HEK293 (cell line): ENCODE measurements around the gene PPP1R14C.
A peak's percentile ranks its signal among the peaks of the same experiment; 100 is the strongest.

Source experiments
- CTCF ChIA-PET: fragments of 350-600 bp; formaldehyde crosslinking; extraction: SDS; loops from one replicate; lab custom pipeline; 2021; ENCODE audit warnings: antibody characterized with exemption; lab: Yijun Ruan, JAX
- POLR2A ChIA-PET: fragments of 300-600 bp; formaldehyde crosslinking; extraction: SDS; loops from one replicate; lab custom pipeline; 2020; ENCODE audit warnings: antibody characterized with exemption, inconsistent platforms; lab: Yijun Ruan, JAX
- H3K27ac ChIP-seq: fragments of 200-500 bp; sonication (Bioruptor generic); 2 replicates; pipeline ENCODE4 v1.5.1; 2014; ENCODE audit warnings: low read depth, low read length, control low read depth, inconsistent platforms; ENCODE audit errors: extremely low read depth
- H3K36me3 ChIP-seq, 2 experiments: fragments of 200-500 bp in 1 of 2; sonication (Bioruptor generic) in 1 of 2; 1 replicate in 1 of 2; 2 replicates in 1 of 2; pipeline ENCODE4 v1.5.1; 2014 to 2017; ENCODE audit warnings: inconsistent platforms in 2 of 2, low read length in 2 of 2; ENCODE audit not compliant: control insufficient read depth in 2 of 2, insufficient read depth in 1 of 2
- H3K4me1 ChIP-seq: fragments of 200-500 bp; sonication (Bioruptor generic); 2 replicates; pipeline ENCODE4 v1.5.1; 2014; ENCODE audit warnings: mild to moderate bottlenecking, low read length, inconsistent platforms; ENCODE audit not compliant: control insufficient read depth, insufficient read depth
- H3K4me3 ChIP-seq: 2 replicates; pipeline ENCODE4 v1.5.1; 2011; ENCODE audit warnings: low read depth, mild to moderate bottlenecking, control low read depth, low read length, moderate library complexity
- H3K9me3 ChIP-seq: fragments of 200-500 bp; sonication (Bioruptor generic); 2 replicates; pipeline ENCODE4 v1.5.1; 2014; ENCODE audit warnings: low read depth, low read length, inconsistent platforms; ENCODE audit not compliant: control insufficient read depth, insufficient read depth
- BCL11B ChIP-seq: fragments of 450-650 bp; formaldehyde crosslinking; IDR thresholded peaks from 2 replicates; pipeline ENCODE4 v1.5.1; 2016; ENCODE audit warnings: low read depth, missing biosample characterization, missing genetic modification characterization
- FEZF1 ChIP-seq: fragments of 450-650 bp; formaldehyde crosslinking; IDR thresholded peaks from 2 replicates; pipeline ENCODE4 v1.5.1; 2016; ENCODE audit warnings: missing biosample characterization, missing genetic modification characterization
- GLIS2 ChIP-seq: fragments of 450-650 bp; formaldehyde crosslinking; IDR thresholded peaks from 2 replicates; pipeline ENCODE4 v1.5.1; 2016; ENCODE audit warnings: missing biosample characterization, missing genetic modification characterization
- HIC1 ChIP-seq: fragments of 450-650 bp; formaldehyde crosslinking; IDR thresholded peaks from 2 replicates; pipeline ENCODE4 v1.5.1; 2016; ENCODE audit warnings: missing biosample characterization, missing genetic modification characterization
- HOXD13 ChIP-seq: sonication (generic); formaldehyde crosslinking; IDR thresholded peaks from 2 replicates; pipeline ENCODE4 v1.8.0; 2022; ENCODE audit warnings: missing genetic modification reagents, borderline replicate concordance
- PATZ1 ChIP-seq: fragments of 450-650 bp; formaldehyde crosslinking; IDR thresholded peaks from 2 replicates; pipeline ENCODE4 v1.5.1; 2016; ENCODE audit warnings: missing biosample characterization, missing genetic modification characterization
- SP7 ChIP-seq: fragments of 450-650 bp; formaldehyde crosslinking; IDR thresholded peaks from 2 replicates; pipeline ENCODE4 v1.5.1; 2016; ENCODE audit warnings: missing biosample characterization, missing genetic modification characterization
- ZBTB17 ChIP-seq: fragments of 450-650 bp; formaldehyde crosslinking; IDR thresholded peaks from 2 replicates; pipeline ENCODE4 v1.5.1; 2016; ENCODE audit warnings: missing biosample characterization, missing genetic modification characterization
- ZBTB20 ChIP-seq: fragments of 450-650 bp; formaldehyde crosslinking; IDR thresholded peaks from 2 replicates; pipeline ENCODE4 v1.5.1; 2016; ENCODE audit warnings: missing biosample characterization, missing genetic modification characterization
- ZBTB6 ChIP-seq: fragments of 450-650 bp; formaldehyde crosslinking; IDR thresholded peaks from 2 replicates; pipeline ENCODE4 v1.5.1; 2017; ENCODE audit warnings: missing biosample characterization, missing genetic modification characterization
- ZBTB7A ChIP-seq: fragments of 450-650 bp; formaldehyde crosslinking; IDR thresholded peaks from 2 replicates; pipeline ENCODE4 v1.5.1; 2016; ENCODE audit warnings: low read depth, missing biosample characterization, missing genetic modification characterization
- ZBTB8A ChIP-seq: fragments of 450-650 bp; formaldehyde crosslinking; IDR thresholded peaks from 2 replicates; pipeline ENCODE4 v1.5.1; 2016; ENCODE audit warnings: missing biosample characterization, missing genetic modification characterization
- ZFP41 ChIP-seq: fragments of 450-650 bp; formaldehyde crosslinking; IDR thresholded peaks from 2 replicates; pipeline ENCODE4 v1.5.1; 2016; ENCODE audit warnings: missing biosample characterization, missing genetic modification characterization, borderline replicate concordance
- ZIC2 ChIP-seq: fragments of 450-650 bp; formaldehyde crosslinking; IDR thresholded peaks from 2 replicates; pipeline ENCODE4 v1.5.1; 2016; ENCODE audit warnings: missing biosample characterization, missing genetic modification characterization
- ZNF23 ChIP-seq: fragments of 450-650 bp; formaldehyde crosslinking; IDR thresholded peaks from 2 replicates; pipeline ENCODE4 v1.5.1; 2016; ENCODE audit warnings: missing biosample characterization, missing genetic modification characterization, borderline replicate concordance
- ZNF324 ChIP-seq: fragments of 450-650 bp; formaldehyde crosslinking; IDR thresholded peaks from 2 replicates; pipeline ENCODE4 v1.5.1; 2016; ENCODE audit warnings: missing biosample characterization, missing genetic modification characterization
- ZNF529 ChIP-seq: fragments of 450-650 bp; formaldehyde crosslinking; IDR thresholded peaks from 2 replicates; pipeline ENCODE4 v1.5.1; 2017; ENCODE audit warnings: missing genetic modification characterization, missing biosample characterization; ENCODE audit not compliant: insufficient replicate concordance
- ZNF571 ChIP-seq: fragments of 450-650 bp; formaldehyde crosslinking; IDR thresholded peaks from 2 replicates; pipeline ENCODE4 v1.5.0; 2017; ENCODE audit warnings: missing biosample characterization, missing genetic modification characterization
- ZNF785 ChIP-seq: fragments of 450-650 bp; formaldehyde crosslinking; IDR thresholded peaks from 2 replicates; pipeline ENCODE4 v1.5.1; 2016; ENCODE audit warnings: missing biosample characterization, missing genetic modification characterization
- TF ChIP-seq, protein P1 (sequence below): fragments of 450-650 bp; formaldehyde crosslinking; IDR thresholded peaks from 2 replicates; pipeline ENCODE4 v1.5.1; 2017; ENCODE audit warnings: missing biosample characterization, missing genetic modification characterization
- TF ChIP-seq, protein P2 (sequence below): fragments of 450-650 bp; formaldehyde crosslinking; optimal IDR thresholded peaks from 2 replicates; pipeline ENCODE3; 2016; ENCODE audit warnings: missing biosample characterization, mild to moderate bottlenecking, missing genetic modification characterization
- TF ChIP-seq, protein P3 (sequence below): fragments of 450-650 bp; formaldehyde crosslinking; IDR thresholded peaks from 2 replicates; pipeline ENCODE4 v1.5.1; 2016; ENCODE audit warnings: missing biosample characterization, missing genetic modification characterization, low read depth
- TF ChIP-seq, protein P4 (sequence below): fragments of 450-650 bp; formaldehyde crosslinking; IDR thresholded peaks from 2 replicates; pipeline ENCODE4 v1.5.1; 2016; ENCODE audit warnings: missing biosample characterization, missing genetic modification characterization

PPP1R14C gene

GRCh38 chr6:150143516-150144293 lies 861 bp downstream of the PPP1R14C start:
- ChIA-PET CTCF (interaction anchor here (0.6 to 3.5 kb wide), 12 partner anchors 9 to 257 kb away, joined by 3 to 40 read pairs (median 3); no protein-coding TSS in a partner anchor), POLR2A (interaction anchor here (0.6 to 2.8 kb wide), 8 partner anchors 11 to 271 kb away, joined by 3 to 8 read pairs (median 4); partner anchors contain the start of gene ULBP3)
- Histone ChIP-seq H3K27ac (peak overlapping the region; percentile 90), H3K4me1 (peaks cover 30% of the 10 kb centered on the region), H3K36me3 (no peaks in the 10 kb centered on the region), H3K9me3 (no peaks in the 10 kb centered on the region), H3K4me3 (peak overlapping the region; percentile 79)
- no peak for TF ChIP-seq ZNF324 (tag by site-specific recombination)
- TF ChIP-seq, protein P1, sequence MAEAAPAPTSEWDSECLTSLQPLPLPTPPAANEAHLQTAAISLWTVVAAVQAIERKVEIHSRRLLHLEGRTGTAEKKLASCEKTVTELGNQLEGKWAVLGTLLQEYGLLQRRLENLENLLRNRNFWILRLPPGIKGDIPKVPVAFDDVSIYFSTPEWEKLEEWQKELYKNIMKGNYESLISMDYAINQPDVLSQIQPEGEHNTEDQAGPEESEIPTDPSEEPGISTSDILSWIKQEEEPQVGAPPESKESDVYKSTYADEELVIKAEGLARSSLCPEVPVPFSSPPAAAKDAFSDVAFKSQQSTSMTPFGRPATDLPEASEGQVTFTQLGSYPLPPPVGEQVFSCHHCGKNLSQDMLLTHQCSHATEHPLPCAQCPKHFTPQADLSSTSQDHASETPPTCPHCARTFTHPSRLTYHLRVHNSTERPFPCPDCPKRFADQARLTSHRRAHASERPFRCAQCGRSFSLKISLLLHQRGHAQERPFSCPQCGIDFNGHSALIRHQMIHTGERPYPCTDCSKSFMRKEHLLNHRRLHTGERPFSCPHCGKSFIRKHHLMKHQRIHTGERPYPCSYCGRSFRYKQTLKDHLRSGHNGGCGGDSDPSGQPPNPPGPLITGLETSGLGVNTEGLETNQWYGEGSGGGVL (tag by site-specific recombination): peak; percentile 24
- TF ChIP-seq GLIS2 (tag by site-specific recombination): peak; percentile 81; the same call in 1 of the 2 replicates
- peak; percentile 51; the same call in 1 of the 2 replicates for TF ChIP-seq PATZ1 (tag by site-specific recombination)
- no peak for TF ChIP-seq BCL11B (tag by site-specific recombination)
- TF ChIP-seq ZNF571 (tag by site-specific recombination): no peak
- 0 out of 2 replicates have a peak, but pooled peaks have one; percentile 15 for TF ChIP-seq ZBTB6
- TF ChIP-seq, protein P2, sequence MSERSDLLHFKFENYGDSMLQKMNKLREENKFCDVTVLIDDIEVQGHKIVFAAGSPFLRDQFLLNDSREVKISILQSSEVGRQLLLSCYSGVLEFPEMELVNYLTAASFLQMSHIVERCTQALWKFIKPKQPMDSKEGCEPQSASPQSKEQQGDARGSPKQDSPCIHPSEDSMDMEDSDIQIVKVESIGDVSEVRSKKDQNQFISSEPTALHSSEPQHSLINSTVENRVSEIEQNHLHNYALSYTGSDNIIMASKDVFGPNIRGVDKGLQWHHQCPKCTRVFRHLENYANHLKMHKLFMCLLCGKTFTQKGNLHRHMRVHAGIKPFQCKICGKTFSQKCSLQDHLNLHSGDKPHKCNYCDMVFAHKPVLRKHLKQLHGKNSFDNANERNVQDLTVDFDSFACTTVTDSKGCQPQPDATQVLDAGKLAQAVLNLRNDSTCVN (tag by site-specific recombination): peak; percentile 66
- TF ChIP-seq ZBTB17: no peak; the same call in none of the 2 replicates
- no peak for TF ChIP-seq ZNF529 (tag by site-specific recombination)
- TF ChIP-seq ZBTB20 (tag by site-specific recombination): peak; percentile 97
- peak; percentile 44; the same call in 1 of the 2 replicates for TF ChIP-seq FEZF1 (tag by site-specific recombination)
- TF ChIP-seq ZBTB8A: peak; percentile 95
- peak; percentile 97 for TF ChIP-seq ZIC2
- peak; percentile 61; the same call in 1 of the 2 replicates for TF ChIP-seq HIC1
- TF ChIP-seq ZNF23: no peak
- TF ChIP-seq ZBTB7A (tag by site-specific recombination): no peak
- TF ChIP-seq SP7: no peak; the same call in 1 of the 2 replicates
- no peak for TF ChIP-seq ZNF785 (tag by site-specific recombination)
- no peak for TF ChIP-seq ZFP41 (tag by site-specific recombination)
- TF ChIP-seq, protein P3, sequence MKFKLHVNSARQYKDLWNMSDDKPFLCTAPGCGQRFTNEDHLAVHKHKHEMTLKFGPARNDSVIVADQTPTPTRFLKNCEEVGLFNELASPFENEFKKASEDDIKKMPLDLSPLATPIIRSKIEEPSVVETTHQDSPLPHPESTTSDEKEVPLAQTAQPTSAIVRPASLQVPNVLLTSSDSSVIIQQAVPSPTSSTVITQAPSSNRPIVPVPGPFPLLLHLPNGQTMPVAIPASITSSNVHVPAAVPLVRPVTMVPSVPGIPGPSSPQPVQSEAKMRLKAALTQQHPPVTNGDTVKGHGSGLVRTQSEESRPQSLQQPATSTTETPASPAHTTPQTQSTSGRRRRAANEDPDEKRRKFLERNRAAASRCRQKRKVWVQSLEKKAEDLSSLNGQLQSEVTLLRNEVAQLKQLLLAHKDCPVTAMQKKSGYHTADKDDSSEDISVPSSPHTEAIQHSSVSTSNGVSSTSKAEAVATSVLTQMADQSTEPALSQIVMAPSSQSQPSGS (tag by site-specific recombination): no peak
- TF ChIP-seq, protein P4, sequence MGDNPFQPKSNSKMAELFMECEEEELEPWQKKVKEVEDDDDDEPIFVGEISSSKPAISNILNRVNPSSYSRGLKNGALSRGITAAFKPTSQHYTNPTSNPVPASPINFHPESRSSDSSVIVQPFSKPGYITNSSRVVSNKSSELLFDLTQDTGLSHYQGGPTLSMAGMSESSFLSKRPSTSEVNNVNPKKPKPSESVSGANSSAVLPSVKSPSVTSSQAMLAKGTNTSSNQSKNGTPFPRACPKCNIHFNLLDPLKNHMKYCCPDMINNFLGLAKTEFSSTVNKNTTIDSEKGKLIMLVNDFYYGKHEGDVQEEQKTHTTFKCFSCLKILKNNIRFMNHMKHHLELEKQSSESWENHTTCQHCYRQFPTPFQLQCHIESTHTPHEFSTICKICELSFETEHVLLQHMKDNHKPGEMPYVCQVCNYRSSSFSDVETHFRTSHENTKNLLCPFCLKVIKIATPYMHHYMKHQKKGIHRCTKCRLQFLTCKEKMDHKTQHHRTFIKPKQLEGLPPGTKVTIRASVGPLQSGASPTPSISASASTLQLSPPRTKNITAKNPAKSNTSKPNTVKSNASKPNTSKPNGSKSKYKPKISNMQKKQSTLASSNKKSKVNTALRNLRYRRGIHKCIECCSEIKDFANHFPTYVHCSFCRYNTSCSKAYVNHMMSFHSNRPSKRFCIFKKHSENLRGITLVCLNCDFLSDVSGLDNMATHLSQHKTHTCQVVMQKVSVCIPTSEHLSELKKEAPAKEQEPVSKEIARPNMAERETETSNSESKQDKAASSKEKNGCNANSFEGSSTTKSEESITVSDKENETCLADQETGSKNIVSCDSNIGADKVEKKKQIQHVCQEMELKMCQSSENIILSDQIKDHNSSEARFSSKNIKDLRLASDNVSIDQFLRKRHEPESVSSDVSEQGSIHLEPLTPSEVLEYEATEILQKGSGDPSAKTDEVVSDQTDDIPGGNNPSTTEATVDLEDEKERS (tag by site-specific recombination): no peak
- TF ChIP-seq HOXD13 (CRISPR knock-in tag): peak; percentile 19; the same call in 1 of the 2 replicates
